HL-60 (cell line): Measurements from ENCODE around the gene KCNMA1.

Source experiments
- DNase-seq, 2 experiments: peaks; one replicate each; pipeline ENCODE4 v3.0.0-alpha.2; 2010 to 2020; ENCODE audit warnings: low read depth in 1 of 2, low spot score in 1 of 2
- H3K27ac ChIP-seq: fragments of 250-450 bp; sonication (Bioruptor Pico); replicated peaks from 2 replicates; pipeline ENCODE4 v1.5.1; 2020; ENCODE audit warnings: mild to moderate bottlenecking, moderate library complexity
- H3K27me3 ChIP-seq: fragments of 250-450 bp; sonication (Bioruptor Pico); 2 replicates; pipeline ENCODE4 v1.5.1; 2021; ENCODE audit warnings: mild to moderate bottlenecking, moderate library complexity; ENCODE audit not compliant: insufficient read depth, poor library complexity, severe bottlenecking
- H3K4me3 ChIP-seq: replicated peaks from 2 replicates; pipeline ENCODE4 v1.5.1; 2011; ENCODE audit warnings: mild to moderate bottlenecking, control low read depth, low read length; ENCODE audit not compliant: insufficient read depth
- CTCF ChIP-seq: IDR thresholded peaks from one replicate; pipeline ENCODE4 v1.5.1; 2011; ENCODE audit warnings: low read length, control low read depth, inconsistent platforms; ENCODE audit not compliant: insufficient read depth
- GABPA ChIP-seq: IDR thresholded peaks from 2 replicates; pipeline ENCODE4 v1.6.1; 2012; ENCODE audit warnings: low read depth
- POLR2AphosphoS5 ChIP-seq: IDR thresholded peaks from 2 replicates; pipeline ENCODE4 v1.6.1; 2012; ENCODE audit warnings: low read depth
- REST ChIP-seq: IDR thresholded peaks from 2 replicates; pipeline ENCODE4 v1.6.1; 2012; ENCODE audit warnings: low read depth; ENCODE audit not compliant: insufficient replicate concordance
- SPI1 ChIP-seq: IDR thresholded peaks from 2 replicates; pipeline ENCODE4 v1.6.1; 2012; ENCODE audit warnings: low read depth, mild to moderate bottlenecking, borderline replicate concordance

The KCNMA1 gene

GRCh38 chr10:77393821-77394501, 243.6 kb downstream of the KCNMA1 start:
- no peaks in the 10 kb centered on the region for H3K27me3 ChIP-seq
- TF ChIP-seq POLR2AphosphoS5 (no peak), GABPA (no peak), CTCF (no peak), REST (no peak), SPI1 (no peak)
- DNase-seq = no peak
- no peak overlapping the region for H3K27ac ChIP-seq
- H3K4me3 ChIP-seq = no peak overlapping the region

GRCh38 chr10:77393411-77393810, 244.2 kb downstream of the KCNMA1 start:
- Histone ChIP-seq H3K4me3 (no peak overlapping the region), H3K27ac (no peak overlapping the region), H3K27me3 (peaks cover 3% of the 10 kb centered on the region)
- TF ChIP-seq SPI1 (no peak), REST (no peak), POLR2AphosphoS5 (no peak), CTCF (no peak), GABPA (no peak)
- no peak for DNase-seq

GRCh38 chr10:77392851-77393250, 244.8 kb downstream of the KCNMA1 start:
- Histone ChIP-seq H3K27ac (no peak overlapping the region), H3K27me3 (peaks cover 3% of the 10 kb centered on the region), H3K4me3 (no peak overlapping the region)
- no peak for DNase-seq
- no peak for TF ChIP-seq SPI1
- TF ChIP-seq GABPA = no peak
- TF ChIP-seq REST = no peak
- TF ChIP-seq CTCF = no peak
- no peak for TF ChIP-seq POLR2AphosphoS5
